K562 (cell line): ENCODE results near the gene ZNF276. TPM values are rescaled to one million over a fixed set of nuclear protein-coding genes. Genes with fewer than 3 reads are reported as not detected.

ENCODE experiments used
- ETS2 ChIP-seq: IDR thresholded peaks from 2 replicates; pipeline ENCODE4 v1.6.1; 2016; ENCODE audit warnings: borderline replicate concordance, missing genetic modification characterization, mild to moderate bottlenecking, moderate library complexity, missing compliant biosample characterization; ENCODE audit not compliant: poor library complexity, severe bottlenecking
- FOSL1 ChIP-seq: fragments of 200-800 bp; sonication (Bioruptor generic); conservative IDR thresholded peaks from 2 replicates; pipeline ENCODE4 v1.6.1; 2016; ENCODE audit warnings: missing genetic modification characterization, missing compliant biosample characterization
- NR2C2 ChIP-seq, 2 experiments: fragments of 200-800 bp in 1 of 2; sonication (Bioruptor generic) in 1 of 2; sonication (generic) in 1 of 2; formaldehyde crosslinking in 1 of 2; IDR thresholded peaks; 2 replicates each; pipeline versions ENCODE4 v1.6.1 to v1.8.0; 2016 to 2022; ENCODE audit warnings: mild to moderate bottlenecking in 1 of 2, missing compliant biosample characterization in 1 of 2, missing genetic modification characterization in 1 of 2, missing genetic modification reagents in 1 of 2
- POLR2AphosphoS5 ChIP-seq: IDR thresholded peaks from 2 replicates; pipeline ENCODE4 v1.6.1; 2011; ENCODE audit warnings: mild to moderate bottlenecking, low read depth, low read length, moderate library complexity; ENCODE audit not compliant: control insufficient read depth, insufficient read depth
- RBM22 ChIP-seq: fragments of 200-400 bp; formaldehyde crosslinking; IDR thresholded peaks from 2 replicates; pipeline ENCODE4 v1.6.1; 2018; ENCODE audit warnings: low read length, low read depth; ENCODE audit not compliant: poor library complexity, severe bottlenecking
- RBM39 ChIP-seq: fragments of 200-400 bp; formaldehyde crosslinking; optimal IDR thresholded peaks from 2 replicates; pipeline ENCODE3; 2018; ENCODE audit warnings: low read depth, low read length
- ZNF184 ChIP-seq: sonication (generic); formaldehyde crosslinking; IDR thresholded peaks from 2 replicates; pipeline ENCODE4 v1.5.0; 2020; ENCODE audit warnings: missing genetic modification reagents
- polyA plus RNA-seq, 8 experiments: library from polyadenylated mRNA; depleted of rRNA in 4 of 8; stranded (reverse) in 5 of 8; unstranded in 3 of 8; fragments of >200 nt; fragmentation: Nextera tagmentation in 2 of 8; fragmentation: Illumina TruSeq in 1 of 8; extraction: Ambion mirVana in 2 of 8; extraction: Trizol in 1 of 8; gene quantifications; 2 replicates each; pipeline versions ENCODE4 v1.2.1 to v1.2.3, GENCODE V29; 2011 to 2014; ENCODE audit warnings: inconsistent platforms in 1 of 8, missing spikeins in 1 of 8
- total RNA-seq, 7 experiments: library from RNA; depleted of rRNA in 6 of 7; stranded (reverse); fragments of >200 nt in 6 of 7; fragmentation: Illumina TruSeq in 2 of 7; extraction: Trizol in 2 of 7; gene quantifications; 2 replicates each; pipeline versions ENCODE4 v1.2.1 to v1.2.3, GENCODE V29; 2011 to 2021; ENCODE audit warnings: low replicate concordance in 1 of 7
- TF ChIP-seq, protein P1 (sequence below): fragments of 450-650 bp; IDR thresholded peaks from 2 replicates; pipeline ENCODE4 v1.6.1; 2016; ENCODE audit warnings: mild to moderate bottlenecking, moderate library complexity
- TF ChIP-seq, protein P2 (sequence below): fragments of 250-450 bp; sonication (Bioruptor Pico); IDR thresholded peaks from 2 replicates; pipeline ENCODE4 v1.9.0; 2021; ENCODE audit warnings: mild to moderate bottlenecking, inconsistent platforms

ZNF276 gene
- total and polyA plus RNA-seq, 9 of the 15 experiments (the other 6 are each of a cell fraction or from before 2014, with no cell fraction given): 0.49 to 43.9 (median 15.8) TPM

- TF ChIP-seq, protein P1, sequence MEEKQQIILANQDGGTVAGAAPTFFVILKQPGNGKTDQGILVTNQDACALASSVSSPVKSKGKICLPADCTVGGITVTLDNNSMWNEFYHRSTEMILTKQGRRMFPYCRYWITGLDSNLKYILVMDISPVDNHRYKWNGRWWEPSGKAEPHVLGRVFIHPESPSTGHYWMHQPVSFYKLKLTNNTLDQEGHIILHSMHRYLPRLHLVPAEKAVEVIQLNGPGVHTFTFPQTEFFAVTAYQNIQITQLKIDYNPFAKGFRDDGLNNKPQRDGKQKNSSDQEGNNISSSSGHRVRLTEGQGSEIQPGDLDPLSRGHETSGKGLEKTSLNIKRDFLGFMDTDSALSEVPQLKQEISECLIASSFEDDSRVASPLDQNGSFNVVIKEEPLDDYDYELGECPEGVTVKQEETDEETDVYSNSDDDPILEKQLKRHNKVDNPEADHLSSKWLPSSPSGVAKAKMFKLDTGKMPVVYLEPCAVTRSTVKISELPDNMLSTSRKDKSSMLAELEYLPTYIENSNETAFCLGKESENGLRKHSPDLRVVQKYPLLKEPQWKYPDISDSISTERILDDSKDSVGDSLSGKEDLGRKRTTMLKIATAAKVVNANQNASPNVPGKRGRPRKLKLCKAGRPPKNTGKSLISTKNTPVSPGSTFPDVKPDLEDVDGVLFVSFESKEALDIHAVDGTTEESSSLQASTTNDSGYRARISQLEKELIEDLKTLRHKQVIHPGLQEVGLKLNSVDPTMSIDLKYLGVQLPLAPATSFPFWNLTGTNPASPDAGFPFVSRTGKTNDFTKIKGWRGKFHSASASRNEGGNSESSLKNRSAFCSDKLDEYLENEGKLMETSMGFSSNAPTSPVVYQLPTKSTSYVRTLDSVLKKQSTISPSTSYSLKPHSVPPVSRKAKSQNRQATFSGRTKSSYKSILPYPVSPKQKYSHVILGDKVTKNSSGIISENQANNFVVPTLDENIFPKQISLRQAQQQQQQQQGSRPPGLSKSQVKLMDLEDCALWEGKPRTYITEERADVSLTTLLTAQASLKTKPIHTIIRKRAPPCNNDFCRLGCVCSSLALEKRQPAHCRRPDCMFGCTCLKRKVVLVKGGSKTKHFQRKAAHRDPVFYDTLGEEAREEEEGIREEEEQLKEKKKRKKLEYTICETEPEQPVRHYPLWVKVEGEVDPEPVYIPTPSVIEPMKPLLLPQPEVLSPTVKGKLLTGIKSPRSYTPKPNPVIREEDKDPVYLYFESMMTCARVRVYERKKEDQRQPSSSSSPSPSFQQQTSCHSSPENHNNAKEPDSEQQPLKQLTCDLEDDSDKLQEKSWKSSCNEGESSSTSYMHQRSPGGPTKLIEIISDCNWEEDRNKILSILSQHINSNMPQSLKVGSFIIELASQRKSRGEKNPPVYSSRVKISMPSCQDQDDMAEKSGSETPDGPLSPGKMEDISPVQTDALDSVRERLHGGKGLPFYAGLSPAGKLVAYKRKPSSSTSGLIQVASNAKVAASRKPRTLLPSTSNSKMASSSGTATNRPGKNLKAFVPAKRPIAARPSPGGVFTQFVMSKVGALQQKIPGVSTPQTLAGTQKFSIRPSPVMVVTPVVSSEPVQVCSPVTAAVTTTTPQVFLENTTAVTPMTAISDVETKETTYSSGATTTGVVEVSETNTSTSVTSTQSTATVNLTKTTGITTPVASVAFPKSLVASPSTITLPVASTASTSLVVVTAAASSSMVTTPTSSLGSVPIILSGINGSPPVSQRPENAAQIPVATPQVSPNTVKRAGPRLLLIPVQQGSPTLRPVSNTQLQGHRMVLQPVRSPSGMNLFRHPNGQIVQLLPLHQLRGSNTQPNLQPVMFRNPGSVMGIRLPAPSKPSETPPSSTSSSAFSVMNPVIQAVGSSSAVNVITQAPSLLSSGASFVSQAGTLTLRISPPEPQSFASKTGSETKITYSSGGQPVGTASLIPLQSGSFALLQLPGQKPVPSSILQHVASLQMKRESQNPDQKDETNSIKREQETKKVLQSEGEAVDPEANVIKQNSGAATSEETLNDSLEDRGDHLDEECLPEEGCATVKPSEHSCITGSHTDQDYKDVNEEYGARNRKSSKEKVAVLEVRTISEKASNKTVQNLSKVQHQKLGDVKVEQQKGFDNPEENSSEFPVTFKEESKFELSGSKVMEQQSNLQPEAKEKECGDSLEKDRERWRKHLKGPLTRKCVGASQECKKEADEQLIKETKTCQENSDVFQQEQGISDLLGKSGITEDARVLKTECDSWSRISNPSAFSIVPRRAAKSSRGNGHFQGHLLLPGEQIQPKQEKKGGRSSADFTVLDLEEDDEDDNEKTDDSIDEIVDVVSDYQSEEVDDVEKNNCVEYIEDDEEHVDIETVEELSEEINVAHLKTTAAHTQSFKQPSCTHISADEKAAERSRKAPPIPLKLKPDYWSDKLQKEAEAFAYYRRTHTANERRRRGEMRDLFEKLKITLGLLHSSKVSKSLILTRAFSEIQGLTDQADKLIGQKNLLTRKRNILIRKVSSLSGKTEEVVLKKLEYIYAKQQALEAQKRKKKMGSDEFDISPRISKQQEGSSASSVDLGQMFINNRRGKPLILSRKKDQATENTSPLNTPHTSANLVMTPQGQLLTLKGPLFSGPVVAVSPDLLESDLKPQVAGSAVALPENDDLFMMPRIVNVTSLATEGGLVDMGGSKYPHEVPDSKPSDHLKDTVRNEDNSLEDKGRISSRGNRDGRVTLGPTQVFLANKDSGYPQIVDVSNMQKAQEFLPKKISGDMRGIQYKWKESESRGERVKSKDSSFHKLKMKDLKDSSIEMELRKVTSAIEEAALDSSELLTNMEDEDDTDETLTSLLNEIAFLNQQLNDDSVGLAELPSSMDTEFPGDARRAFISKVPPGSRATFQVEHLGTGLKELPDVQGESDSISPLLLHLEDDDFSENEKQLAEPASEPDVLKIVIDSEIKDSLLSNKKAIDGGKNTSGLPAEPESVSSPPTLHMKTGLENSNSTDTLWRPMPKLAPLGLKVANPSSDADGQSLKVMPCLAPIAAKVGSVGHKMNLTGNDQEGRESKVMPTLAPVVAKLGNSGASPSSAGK: no peak
- TF ChIP-seq, protein P2, sequence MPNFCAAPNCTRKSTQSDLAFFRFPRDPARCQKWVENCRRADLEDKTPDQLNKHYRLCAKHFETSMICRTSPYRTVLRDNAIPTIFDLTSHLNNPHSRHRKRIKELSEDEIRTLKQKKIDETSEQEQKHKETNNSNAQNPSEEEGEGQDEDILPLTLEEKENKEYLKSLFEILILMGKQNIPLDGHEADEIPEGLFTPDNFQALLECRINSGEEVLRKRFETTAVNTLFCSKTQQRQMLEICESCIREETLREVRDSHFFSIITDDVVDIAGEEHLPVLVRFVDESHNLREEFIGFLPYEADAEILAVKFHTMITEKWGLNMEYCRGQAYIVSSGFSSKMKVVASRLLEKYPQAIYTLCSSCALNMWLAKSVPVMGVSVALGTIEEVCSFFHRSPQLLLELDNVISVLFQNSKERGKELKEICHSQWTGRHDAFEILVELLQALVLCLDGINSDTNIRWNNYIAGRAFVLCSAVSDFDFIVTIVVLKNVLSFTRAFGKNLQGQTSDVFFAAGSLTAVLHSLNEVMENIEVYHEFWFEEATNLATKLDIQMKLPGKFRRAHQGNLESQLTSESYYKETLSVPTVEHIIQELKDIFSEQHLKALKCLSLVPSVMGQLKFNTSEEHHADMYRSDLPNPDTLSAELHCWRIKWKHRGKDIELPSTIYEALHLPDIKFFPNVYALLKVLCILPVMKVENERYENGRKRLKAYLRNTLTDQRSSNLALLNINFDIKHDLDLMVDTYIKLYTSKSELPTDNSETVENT: peak; percentile 43; the same call in 1 of the 2 replicates
- TF ChIP-seq POLR2AphosphoS5: 0 out of 2 replicates have a peak, but pooled peaks have one; percentile 1
- no peak for TF ChIP-seq NR2C2 (CRISPR knock-in tag; IDR thresholded peaks at IDR 0.05)
- TF ChIP-seq NR2C2 (tag; IDR thresholded peaks at IDR 0.05): peak; percentile 51; the same call in 1 of the 2 replicates
- TF ChIP-seq ZNF184 (CRISPR knock-in tag): no peak
- 0 out of 2 replicates have a peak, but pooled peaks have one; percentile 11 for TF ChIP-seq FOSL1 (tag)
- peak; percentile 57 for TF ChIP-seq RBM39
- peak; percentile 21 for TF ChIP-seq RBM22
- no peak for TF ChIP-seq ETS2 (tag)
Observed at GRCh38 chr16:89721546-89722391, 432 bp downstream of the ZNF276 start (continued).
